ENCODE data around the gene HOXA1.

The HOXA1 gene

GRCh38 chr7:27140126-27140857 is 44.5 kb upstream of the HOXA1 start:
- TF ChIP-seq REST (IDR thresholded peaks at IDR 0.05; ENCODE audit: insufficient read depth in 1 of 2, low read depth in 2 of 2, low read length in 2 of 2): no peak
- no peak for TF ChIP-seq SIN3A (IDR thresholded peaks at IDR 0.05; ENCODE audit: borderline replicate concordance, insufficient read depth, low read length)
- TF ChIP-seq POLR2AphosphoS5 (IDR thresholded peaks at IDR 0.05; ENCODE audit: low read depth, low read length): no peak
- no peak for TF ChIP-seq FOXP2 (optimal IDR thresholded peaks at IDR 0.05; ENCODE audit: borderline replicate concordance, extremely low read depth, extremely low read length, insufficient read depth)
- TF ChIP-seq TAF1 (IDR thresholded peaks at IDR 0.05; ENCODE audit: borderline replicate concordance, insufficient read depth, low read length): no peak

- TF ChIP-seq REST (IDR thresholded peaks at IDR 0.05; ENCODE audit: insufficient read depth in 1 of 2, low read depth in 2 of 2, low read length in 2 of 2): no peak
- TF ChIP-seq TAF1 (IDR thresholded peaks at IDR 0.05; ENCODE audit: borderline replicate concordance, insufficient read depth, low read length): no peak
- TF ChIP-seq SIN3A (IDR thresholded peaks at IDR 0.05; ENCODE audit: borderline replicate concordance, insufficient read depth, low read length): no peak
- TF ChIP-seq POLR2AphosphoS5 (IDR thresholded peaks at IDR 0.05; ENCODE audit: low read depth, low read length): no peak
- no peak for TF ChIP-seq FOXP2 (optimal IDR thresholded peaks at IDR 0.05; ENCODE audit: borderline replicate concordance, extremely low read depth, extremely low read length, insufficient read depth)
Measured at GRCh38 chr7:27139334-27140125, 43.7 kb upstream of the HOXA1 start.

- no peak for TF ChIP-seq REST (IDR thresholded peaks at IDR 0.05; ENCODE audit: insufficient read depth in 1 of 2, low read depth in 2 of 2, low read length in 2 of 2)
- TF ChIP-seq POLR2AphosphoS5 (IDR thresholded peaks at IDR 0.05; ENCODE audit: low read depth, low read length): no peak
- TF ChIP-seq SIN3A (IDR thresholded peaks at IDR 0.05; ENCODE audit: borderline replicate concordance, insufficient read depth, low read length): no peak
- TF ChIP-seq TAF1 (IDR thresholded peaks at IDR 0.05; ENCODE audit: borderline replicate concordance, insufficient read depth, low read length): no peak
- no peak for TF ChIP-seq FOXP2 (optimal IDR thresholded peaks at IDR 0.05; ENCODE audit: borderline replicate concordance, extremely low read depth, extremely low read length, insufficient read depth)
Measured at GRCh38 chr7:27138985-27139333, 43.2 kb upstream of the HOXA1 start.

- TF ChIP-seq POLR2AphosphoS5 (IDR thresholded peaks at IDR 0.05; ENCODE audit: low read depth, low read length): no peak
- TF ChIP-seq TAF1 (IDR thresholded peaks at IDR 0.05; ENCODE audit: borderline replicate concordance, insufficient read depth, low read length): no peak
- no peak for TF ChIP-seq REST (IDR thresholded peaks at IDR 0.05; ENCODE audit: insufficient read depth in 1 of 2, low read depth in 2 of 2, low read length in 2 of 2)
- TF ChIP-seq FOXP2 (optimal IDR thresholded peaks at IDR 0.05; ENCODE audit: borderline replicate concordance, extremely low read depth, extremely low read length, insufficient read depth): no peak
- no peak for TF ChIP-seq SIN3A (IDR thresholded peaks at IDR 0.05; ENCODE audit: borderline replicate concordance, insufficient read depth, low read length)
Measured at GRCh38 chr7:27138472-27138871, 42.7 kb upstream of the HOXA1 start.
